ENCODE data around the gene MCOLN1.

DNA sequence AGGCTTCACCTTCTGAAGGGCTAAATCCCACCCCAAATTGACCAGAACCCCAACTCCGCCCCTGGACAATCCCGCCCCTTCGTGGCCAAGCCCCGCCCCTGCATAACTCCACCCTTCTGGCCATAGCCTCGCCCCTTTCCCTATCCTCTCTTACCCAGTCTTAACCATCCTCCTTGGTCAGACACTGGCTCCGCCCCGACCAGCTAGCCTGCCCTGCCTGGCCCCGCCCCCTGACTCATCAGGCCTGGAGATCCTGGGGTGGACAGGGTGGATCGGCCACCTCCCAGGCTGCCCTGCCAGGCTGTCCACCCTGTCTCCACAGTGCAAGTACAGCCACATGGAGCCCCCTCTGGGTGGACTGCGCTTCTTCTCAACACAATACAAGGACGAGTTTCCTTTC lies 14.5 kb upstream of the MCOLN1 start:
- TF ChIP-seq CTCF (conservative IDR thresholded peaks at IDR 0.05; ENCODE audit: low read length) (no peak), EZH2phosphoT487 (IDR thresholded peaks at IDR 0.05; ENCODE audit: borderline replicate concordance, low read depth, low read length) (no peak)

Data from OCI-LY7 (cell line).